Kidney (tissue), 14 donors: Measurements from ENCODE around the gene NEGR1. TPM values are rescaled to one million over a fixed set of nuclear protein-coding genes. Genes with fewer than 3 reads are reported as not detected.

Source experiments
- DNase-seq, 5 donors: peaks; one replicate each; pipeline ENCODE4 v3.0.0-alpha.2; 2013 to 2020
- FAIRE-seq: peaks from 2 replicates; lab custom pipeline; 2012; peaks lifted over from hg19 to GRCh38; lab: Jason Lieb, UNC
- H3K27ac ChIP-seq, 2 donors: one replicate each; pipeline ENCODE4 v1.7.0; 2013; ENCODE audit warnings: low read depth in 2 of 2, low read length in 2 of 2, inconsistent platforms in 1 of 2
- H3K27me3 ChIP-seq: one replicate; pipeline ENCODE4 v1.7.1; 2013; ENCODE audit warnings: low read length, inconsistent platforms; ENCODE audit not compliant: control insufficient read depth, insufficient read depth
- H3K36me3 ChIP-seq, 3 donors: one replicate each; pipeline versions ENCODE4 v1.7.0 to v1.7.1; 2013; ENCODE audit warnings: low read length in 3 of 3, control low read depth in 1 of 3, inconsistent platforms in 1 of 3; ENCODE audit not compliant: insufficient read depth in 3 of 3, control insufficient read depth in 2 of 3
- H3K4me1 ChIP-seq, 3 donors: one replicate each; pipeline versions ENCODE4 v1.7.0 to v1.7.1; 2013; ENCODE audit warnings: low read length in 3 of 3, inconsistent platforms in 1 of 3, low read depth in 1 of 3; ENCODE audit not compliant: control insufficient read depth in 2 of 3, insufficient read depth in 2 of 3
- H3K4me3 ChIP-seq, 3 donors: one replicate each; pipeline versions ENCODE4 v1.7.0 to v1.8.1; 2013; ENCODE audit warnings: low read length in 3 of 3, control low read depth in 1 of 3, inconsistent platforms in 1 of 3
- H3K9ac ChIP-seq, 3 donors: one replicate each; pipeline versions ENCODE4 v1.7.0 to v1.7.1; 2013; ENCODE audit warnings: low read length in 3 of 3, control low read depth in 1 of 3, inconsistent platforms in 1 of 3
- H3K9me3 ChIP-seq, 3 donors: one replicate each; pipeline versions ENCODE4 v1.7.0 to v1.7.1; 2013; ENCODE audit warnings: low read length in 3 of 3, control low read depth in 1 of 3, inconsistent platforms in 1 of 3; ENCODE audit not compliant: control insufficient read depth in 2 of 3, insufficient read depth in 1 of 3
- CTCF ChIP-seq: IDR thresholded peaks from 3 replicates; pipeline ENCODE4 v1.5.1; 2012; ENCODE audit warnings: mild to moderate bottlenecking, moderate library complexity, borderline replicate concordance; ENCODE audit not compliant: insufficient read depth; ENCODE audit errors: extremely low read depth
- intact Hi-C: fragments of 100-400 bp; cut with DNase I; formaldehyde crosslinking; loops from one replicate; pipeline ENCODE4 v1.11.1; 2022
- polyA plus RNA-seq: library from polyadenylated mRNA; stranded (reverse); fragments of 350-450 nt; fragmentation: Illumina TruSeq; extraction: RNeasy Lipid Tissue Mini Kit (QIAGEN cat#74804); gene quantifications from one replicate; pipeline ENCODE4 v1.2.3, GENCODE V29; 2014; ENCODE audit warnings: low read depth, low replicate concordance; ENCODE audit not compliant: insufficient read depth
- total RNA-seq: library from RNA; stranded (reverse); fragmentation: NEBNext Ultra II Directional; extraction: Animal tissue kit (Norgen Biotek cat#: 25700); gene quantifications from one replicate; pipeline ENCODE4 v1.2.1, GENCODE V29; 2021
- donor health status: control.
- donor health status: control.
- donor health status: control.
- donor health status: control.
- donor health status: control.
- donor health status: DM: yes; HTN: yes; CAD: no.
- donor health status: Normal renal cell carcinoma (clear cell type).

Gene NEGR1
- total and polyA plus RNA-seq, 2 donors from 2014 or later = 3.0 to 10.2 TPM

GRCh38 chr1:71828431-71829012 is 453.8 kb downstream of the NEGR1 start:
- H3K9ac ChIP-seq = no peak overlapping the region
- no peak for TF ChIP-seq CTCF
- no peak overlapping the region for H3K4me3 ChIP-seq
- FAIRE-seq (no peak), DNase-seq (no peak)
- no peaks in the 10 kb centered on the region for H3K27me3 ChIP-seq
- no peaks in the 10 kb centered on the region for H3K36me3 ChIP-seq
- intact Hi-C loops = no loop called here
- H3K9me3 ChIP-seq = no peaks in the 10 kb centered on the region
- H3K27ac ChIP-seq = no peak overlapping the region
- H3K4me1 ChIP-seq = no peaks in the 10 kb centered on the region

- DNase-seq = no peak
- TF ChIP-seq CTCF = no peak
- Histone ChIP-seq H3K36me3 (no peaks in the 10 kb centered on the region), H3K9me3 (no peaks in the 10 kb centered on the region), H3K9ac (no peak overlapping the region), H3K4me1 (no peaks in the 10 kb centered on the region), H3K4me3 (no peak overlapping the region), H3K27ac (no peak overlapping the region), H3K27me3 (no peaks in the 10 kb centered on the region)
- intact Hi-C loops = no loop called here
- FAIRE-seq = no peak
Observed at GRCh38 chr1:71823708-71824305, 458.5 kb downstream of the NEGR1 start.

- Histone ChIP-seq H3K27me3 (no peaks in the 10 kb centered on the region), H3K36me3 (no peaks in the 10 kb centered on the region), H3K9ac (no peak overlapping the region), H3K4me3 (no peak overlapping the region), H3K27ac (no peak overlapping the region), H3K9me3 (no peaks in the 10 kb centered on the region), H3K4me1 (no peaks in the 10 kb centered on the region)
- DNase-seq = no peak
- intact Hi-C loops = no loop called here
- TF ChIP-seq CTCF = no peak
- FAIRE-seq = no peak
Observed at GRCh38 chr1:71817028-71817427, 465.3 kb downstream of the NEGR1 start.
